HEK293 (cell line): ENCODE results near the gene DIDO1.

ENCODE experiments used
- TF ChIP-seq, protein P1 (sequence below): fragments of 450-650 bp; formaldehyde crosslinking; IDR thresholded peaks from 2 replicates; pipeline ENCODE4 v1.5.1; 2016; ENCODE audit warnings: missing biosample characterization, missing genetic modification characterization, borderline replicate concordance
- TF ChIP-seq, protein P2 (sequence below): fragments of 450-650 bp; formaldehyde crosslinking; IDR thresholded peaks from 2 replicates; pipeline ENCODE4 v1.5.1; 2016; ENCODE audit warnings: missing biosample characterization, missing genetic modification characterization

DNA sequence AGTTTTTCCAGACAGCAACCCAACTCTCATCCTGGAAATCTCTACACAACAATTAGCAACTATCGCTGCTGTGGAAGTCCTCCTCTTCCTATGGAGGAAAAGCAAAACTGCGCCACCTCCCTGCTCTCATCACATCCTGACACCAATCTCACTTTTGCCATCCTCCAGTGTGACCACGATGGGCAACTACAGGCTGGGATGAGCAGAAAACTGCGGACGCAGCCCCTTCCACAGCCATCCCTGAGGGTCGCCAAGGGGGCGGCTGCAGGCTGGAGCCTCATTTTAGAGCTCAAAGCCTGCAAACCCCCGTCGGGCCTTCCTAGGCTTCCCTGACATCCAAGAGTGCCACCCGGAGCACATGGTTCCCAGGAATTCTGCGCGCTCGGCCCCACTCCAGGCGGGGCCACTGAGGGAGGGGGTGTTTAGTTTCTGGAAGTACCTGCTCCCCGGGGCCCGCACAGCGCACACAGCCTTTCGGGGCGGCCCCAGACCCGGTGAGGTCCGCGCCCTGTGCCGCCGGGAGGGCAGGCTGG, 65.8 kb downstream of the DIDO1 start:
- TF ChIP-seq, protein P1, sequence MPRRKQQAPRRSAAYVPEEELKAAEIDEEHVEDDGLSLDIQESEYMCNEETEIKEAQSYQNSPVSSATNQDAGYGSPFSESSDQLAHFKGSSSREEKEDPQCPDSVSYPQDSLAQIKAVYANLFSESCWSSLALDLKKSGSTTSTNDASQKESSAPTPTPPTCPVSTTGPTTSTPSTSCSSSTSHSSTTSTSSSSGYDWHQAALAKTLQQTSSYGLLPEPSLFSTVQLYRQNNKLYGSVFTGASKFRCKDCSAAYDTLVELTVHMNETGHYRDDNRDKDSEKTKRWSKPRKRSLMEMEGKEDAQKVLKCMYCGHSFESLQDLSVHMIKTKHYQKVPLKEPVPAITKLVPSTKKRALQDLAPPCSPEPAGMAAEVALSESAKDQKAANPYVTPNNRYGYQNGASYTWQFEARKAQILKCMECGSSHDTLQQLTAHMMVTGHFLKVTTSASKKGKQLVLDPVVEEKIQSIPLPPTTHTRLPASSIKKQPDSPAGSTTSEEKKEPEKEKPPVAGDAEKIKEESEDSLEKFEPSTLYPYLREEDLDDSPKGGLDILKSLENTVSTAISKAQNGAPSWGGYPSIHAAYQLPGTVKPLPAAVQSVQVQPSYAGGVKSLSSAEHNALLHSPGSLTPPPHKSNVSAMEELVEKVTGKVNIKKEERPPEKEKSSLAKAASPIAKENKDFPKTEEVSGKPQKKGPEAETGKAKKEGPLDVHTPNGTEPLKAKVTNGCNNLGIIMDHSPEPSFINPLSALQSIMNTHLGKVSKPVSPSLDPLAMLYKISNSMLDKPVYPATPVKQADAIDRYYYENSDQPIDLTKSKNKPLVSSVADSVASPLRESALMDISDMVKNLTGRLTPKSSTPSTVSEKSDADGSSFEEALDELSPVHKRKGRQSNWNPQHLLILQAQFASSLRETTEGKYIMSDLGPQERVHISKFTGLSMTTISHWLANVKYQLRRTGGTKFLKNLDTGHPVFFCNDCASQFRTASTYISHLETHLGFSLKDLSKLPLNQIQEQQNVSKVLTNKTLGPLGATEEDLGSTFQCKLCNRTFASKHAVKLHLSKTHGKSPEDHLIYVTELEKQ (tag by site-specific recombination): no peak
- TF ChIP-seq, protein P2, sequence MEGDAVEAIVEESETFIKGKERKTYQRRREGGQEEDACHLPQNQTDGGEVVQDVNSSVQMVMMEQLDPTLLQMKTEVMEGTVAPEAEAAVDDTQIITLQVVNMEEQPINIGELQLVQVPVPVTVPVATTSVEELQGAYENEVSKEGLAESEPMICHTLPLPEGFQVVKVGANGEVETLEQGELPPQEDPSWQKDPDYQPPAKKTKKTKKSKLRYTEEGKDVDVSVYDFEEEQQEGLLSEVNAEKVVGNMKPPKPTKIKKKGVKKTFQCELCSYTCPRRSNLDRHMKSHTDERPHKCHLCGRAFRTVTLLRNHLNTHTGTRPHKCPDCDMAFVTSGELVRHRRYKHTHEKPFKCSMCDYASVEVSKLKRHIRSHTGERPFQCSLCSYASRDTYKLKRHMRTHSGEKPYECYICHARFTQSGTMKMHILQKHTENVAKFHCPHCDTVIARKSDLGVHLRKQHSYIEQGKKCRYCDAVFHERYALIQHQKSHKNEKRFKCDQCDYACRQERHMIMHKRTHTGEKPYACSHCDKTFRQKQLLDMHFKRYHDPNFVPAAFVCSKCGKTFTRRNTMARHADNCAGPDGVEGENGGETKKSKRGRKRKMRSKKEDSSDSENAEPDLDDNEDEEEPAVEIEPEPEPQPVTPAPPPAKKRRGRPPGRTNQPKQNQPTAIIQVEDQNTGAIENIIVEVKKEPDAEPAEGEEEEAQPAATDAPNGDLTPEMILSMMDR (tag by site-specific recombination): peak; percentile 80
